RWPE2 (cell line): ENCODE measurements around the gene PRPS1.

Source experiments
- ATAC-seq: fragments of 200-7000 bp; cut with Tn5 transposase; 3 replicates; pipeline ENCODE4 v1.9.1; 2021; ENCODE audit warnings: low read depth
- DNase-seq: peaks from one replicate; pipeline ENCODE4 v3.0.0-alpha.2; 2020; ENCODE audit warnings: low spot score
- H3K27ac ChIP-seq: fragments of 450-650 bp; 2 replicates; pipeline ENCODE4 v1.5.1; 2017; ENCODE audit warnings: mild to moderate bottlenecking; ENCODE audit not compliant: poor library complexity, severe bottlenecking
- H3K27me3 ChIP-seq: fragments of 250-450 bp; sonication (Bioruptor Pico); 2 replicates; pipeline ENCODE4 v1.5.1; 2021; ENCODE audit warnings: mild to moderate bottlenecking, moderate library complexity; ENCODE audit not compliant: insufficient read depth, poor library complexity, severe bottlenecking
- H3K36me3 ChIP-seq: fragments of 250-450 bp; sonication (Bioruptor Pico); 2 replicates; pipeline ENCODE4 v1.5.1; 2020; ENCODE audit warnings: low read depth, mild to moderate bottlenecking, moderate library complexity
- H3K4me1 ChIP-seq: fragments of 250-450 bp; sonication (Bioruptor Pico); 2 replicates; pipeline ENCODE4 v1.5.1; 2021; ENCODE audit warnings: mild to moderate bottlenecking, moderate library complexity; ENCODE audit not compliant: insufficient read depth, poor library complexity, severe bottlenecking
- H3K4me3 ChIP-seq: fragments of 250-450 bp; sonication (Bioruptor Pico); 2 replicates; pipeline ENCODE4 v1.5.1; 2021; ENCODE audit warnings: mild to moderate bottlenecking, moderate library complexity; ENCODE audit not compliant: severe bottlenecking
- H3K9me3 ChIP-seq: fragments of 250-450 bp; sonication (Bioruptor Pico); 2 replicates; pipeline ENCODE4 v1.5.1; 2021; ENCODE audit warnings: mild to moderate bottlenecking, moderate library complexity; ENCODE audit not compliant: severe bottlenecking
- TF ChIP-seq, protein P1 (sequence below): fragments of 450-650 bp; IDR thresholded peaks from one replicate; pipeline ENCODE4 v1.5.1; 2017; ENCODE audit warnings: mild to moderate bottlenecking, moderate library complexity; ENCODE audit not compliant: poor library complexity, severe bottlenecking

PRPS1 gene

GRCh38 chrX:107675823-107676555 is 47.7 kb downstream of the PRPS1 start:
- no peak for DNase-seq
- ATAC-seq, result no peak
- TF ChIP-seq, protein P1, sequence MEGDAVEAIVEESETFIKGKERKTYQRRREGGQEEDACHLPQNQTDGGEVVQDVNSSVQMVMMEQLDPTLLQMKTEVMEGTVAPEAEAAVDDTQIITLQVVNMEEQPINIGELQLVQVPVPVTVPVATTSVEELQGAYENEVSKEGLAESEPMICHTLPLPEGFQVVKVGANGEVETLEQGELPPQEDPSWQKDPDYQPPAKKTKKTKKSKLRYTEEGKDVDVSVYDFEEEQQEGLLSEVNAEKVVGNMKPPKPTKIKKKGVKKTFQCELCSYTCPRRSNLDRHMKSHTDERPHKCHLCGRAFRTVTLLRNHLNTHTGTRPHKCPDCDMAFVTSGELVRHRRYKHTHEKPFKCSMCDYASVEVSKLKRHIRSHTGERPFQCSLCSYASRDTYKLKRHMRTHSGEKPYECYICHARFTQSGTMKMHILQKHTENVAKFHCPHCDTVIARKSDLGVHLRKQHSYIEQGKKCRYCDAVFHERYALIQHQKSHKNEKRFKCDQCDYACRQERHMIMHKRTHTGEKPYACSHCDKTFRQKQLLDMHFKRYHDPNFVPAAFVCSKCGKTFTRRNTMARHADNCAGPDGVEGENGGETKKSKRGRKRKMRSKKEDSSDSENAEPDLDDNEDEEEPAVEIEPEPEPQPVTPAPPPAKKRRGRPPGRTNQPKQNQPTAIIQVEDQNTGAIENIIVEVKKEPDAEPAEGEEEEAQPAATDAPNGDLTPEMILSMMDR, result no peak
- Histone ChIP-seq H3K36me3 (no peaks in the 10 kb centered on the region), H3K27ac (peak overlapping the region; percentile 93), H3K9me3 (no peaks in the 10 kb centered on the region), H3K4me1 (peaks cover 34% of the 10 kb centered on the region), H3K27me3 (no peaks in the 10 kb centered on the region), H3K4me3 (peak overlapping the region; percentile 64)

DNA sequence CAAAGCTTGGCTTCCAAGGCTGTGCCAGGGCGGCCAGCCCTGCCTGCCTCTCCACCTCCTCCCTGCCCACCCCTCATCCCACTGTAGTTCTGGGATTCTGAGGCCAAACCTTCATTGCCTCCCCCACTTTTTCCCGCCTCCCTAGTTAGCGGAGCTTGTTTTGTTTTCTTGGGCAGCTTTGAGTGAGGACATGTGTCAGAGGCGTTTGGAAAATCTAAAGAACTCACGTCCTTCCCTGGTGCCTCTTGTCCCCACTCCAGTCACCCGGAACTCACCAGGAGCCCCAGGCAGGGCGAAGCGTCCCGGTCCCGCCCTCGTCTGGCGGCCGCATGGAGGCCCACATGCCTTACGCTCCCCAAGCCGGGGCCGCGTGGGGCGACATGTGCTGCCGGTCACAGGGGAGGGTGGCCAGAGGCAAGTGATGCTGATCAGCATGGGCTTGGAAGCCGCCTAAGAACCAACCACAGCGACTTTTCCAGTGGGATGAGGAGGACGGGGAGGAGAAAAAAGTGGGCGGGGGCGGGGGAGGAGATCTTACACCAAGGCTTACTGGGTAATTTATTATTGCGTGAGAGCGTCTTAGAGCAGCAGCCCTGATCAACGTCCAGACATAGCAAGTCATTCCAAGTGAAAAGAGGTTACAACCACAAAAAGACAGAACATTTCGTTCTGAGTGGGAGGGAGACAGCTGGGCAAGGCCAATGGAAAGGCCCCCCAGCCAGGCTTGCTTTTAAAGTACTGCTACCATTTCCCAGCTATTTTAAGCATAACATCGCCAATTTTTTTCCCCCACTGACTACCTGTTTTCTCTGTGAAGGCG is 48.5 kb downstream of the PRPS1 start:
- Histone ChIP-seq H3K4me3 (peak overlapping the region; percentile 64), H3K36me3 (no peaks in the 10 kb centered on the region), H3K9me3 (no peaks in the 10 kb centered on the region), H3K4me1 (peaks cover 34% of the 10 kb centered on the region), H3K27me3 (no peaks in the 10 kb centered on the region), H3K27ac (peak overlapping the region; percentile 93)
- TF ChIP-seq, protein P1, result no peak
- peak; percentile 84 for DNase-seq
- ATAC-seq, result peak; percentile 63

DNA sequence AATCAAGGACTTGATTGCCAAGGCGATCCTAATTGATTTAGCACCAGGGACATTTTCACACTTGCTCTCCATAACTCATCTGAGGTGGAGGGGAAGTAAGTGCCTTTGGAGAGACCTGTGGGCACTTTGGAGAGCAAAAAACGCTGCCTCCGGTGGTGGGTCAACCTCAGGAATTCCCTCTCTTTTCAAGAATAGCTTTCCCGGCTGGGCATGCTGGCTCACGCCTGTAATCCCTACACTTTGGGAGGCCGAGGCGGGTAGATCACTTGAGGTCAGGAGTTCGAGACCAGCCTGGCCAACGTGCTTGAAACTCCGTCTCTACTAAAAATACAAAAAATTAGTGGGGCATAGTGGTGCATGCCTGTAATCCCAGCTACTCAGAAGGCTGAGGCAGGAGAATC is 49.2 kb downstream of the PRPS1 start:
- DNase-seq, result no peak
- H3K27ac ChIP-seq, result peak overlapping the region; percentile 93

GRCh38 chrX:107677909-107678308 is 49.6 kb downstream of the PRPS1 start:
- Histone ChIP-seq H3K4me3 (no peak overlapping the region), H3K27me3 (no peaks in the 10 kb centered on the region), H3K27ac (peak overlapping the region; percentile 93), H3K9me3 (no peaks in the 10 kb centered on the region), H3K36me3 (no peaks in the 10 kb centered on the region), H3K4me1 (peaks cover 34% of the 10 kb centered on the region)
- ATAC-seq (no peak), DNase-seq (no peak)
- TF ChIP-seq, protein P1, result no peak

More for the DNA sequence above, 49.2 kb downstream of the PRPS1 start:
- Histone ChIP-seq H3K27me3 (no peaks in the 10 kb centered on the region), H3K9me3 (no peaks in the 10 kb centered on the region), H3K4me3 (peak overlapping the region; percentile 64), H3K36me3 (no peaks in the 10 kb centered on the region), H3K4me1 (peaks cover 34% of the 10 kb centered on the region)
- TF ChIP-seq, protein P1, result no peak
- no peak for ATAC-seq
